BJ (cell line): ENCODE data around the gene UBP1. TPM values are rescaled to one million over a fixed set of nuclear protein-coding genes. Genes with fewer than 3 reads are reported as not detected.

Experiments used
- CTCF ChIA-PET: fragments of 350-600 bp; formaldehyde crosslinking; extraction: SDS; loops from one replicate; lab custom pipeline; 2021; ENCODE audit warnings: antibody characterized with exemption, inconsistent platforms; lab: Yijun Ruan, JAX
- POLR2A ChIA-PET: fragments of 300-600 bp; sonication (Branson Sonifier 250); formaldehyde crosslinking; extraction: SDS; loops from one replicate; lab custom pipeline; 2021; ENCODE audit warnings: antibody characterized with exemption; lab: Charles Lee
- DNase-seq: peaks from one replicate; pipeline ENCODE4 v3.0.0-alpha.2; 2011; ENCODE audit warnings: low read depth
- H3K27me3 ChIP-seq: 2 replicates; pipeline ENCODE4 v1.6.0; 2011; ENCODE audit warnings: low read length; ENCODE audit not compliant: control insufficient read depth, insufficient read depth
- H3K36me3 ChIP-seq: 2 replicates; pipeline ENCODE4 v1.5.1; 2011; ENCODE audit warnings: low read length; ENCODE audit not compliant: control insufficient read depth, insufficient read depth
- H3K4me3 ChIP-seq: 2 replicates; pipeline ENCODE4 v1.5.1; 2011; ENCODE audit warnings: low read depth, mild to moderate bottlenecking, control low read depth, low read length
- CTCF ChIP-seq: IDR thresholded peaks from 2 replicates; pipeline ENCODE4 v1.5.1; 2011; ENCODE audit warnings: low read depth, mild to moderate bottlenecking, control low read depth, inconsistent platforms, low read length, moderate library complexity; ENCODE audit not compliant: insufficient read depth
- polyA plus RNA-seq: library from polyadenylated mRNA; depleted of rRNA; stranded (reverse); fragments of >200 nt; gene quantifications from 2 replicates; pipeline ENCODE4 v1.2.3, GENCODE V29; 2011

Gene UBP1
- polyA plus RNA-seq, 1 experiment = 62.7 TPM

GRCh38 chr3:33391255-33391995, 48.8 kb downstream of the UBP1 start:
- CTCF ChIA-PET = interaction anchor here (2.2 kb wide), 1 partner anchor 19 kb away, joined by 9 read pairs; no protein-coding TSS in a partner anchor
- TF ChIP-seq CTCF = no peak
- POLR2A ChIA-PET = no interaction called here
- H3K36me3 ChIP-seq = peaks cover 8% of the 10 kb centered on the region
- DNase-seq = no peak
- no peaks in the 10 kb centered on the region for H3K27me3 ChIP-seq
- H3K4me3 ChIP-seq = no peak overlapping the region

GRCh38 chr3:33389908-33390307, 50.3 kb downstream of the UBP1 start:
- H3K4me3 ChIP-seq = no peak overlapping the region
- CTCF ChIA-PET = interaction anchor here (2.2 kb wide), 1 partner anchor 17 kb away, joined by 9 read pairs; no protein-coding TSS in a partner anchor
- POLR2A ChIA-PET = no interaction called here
- peaks cover 5% of the 10 kb centered on the region for H3K36me3 ChIP-seq
- no peak for DNase-seq
- no peaks in the 10 kb centered on the region for H3K27me3 ChIP-seq
- TF ChIP-seq CTCF = no peak

- Histone ChIP-seq H3K4me3 (no peak overlapping the region), H3K36me3 (peaks cover 9% of the 10 kb centered on the region), H3K27me3 (no peaks in the 10 kb centered on the region)
- ChIA-PET POLR2A (no interaction called here), CTCF (interaction anchor here (1.1 to 5.8 kb wide), 3 partner anchors 15 to 41 kb away, joined by 3 to 51 read pairs (median 3); no protein-coding TSS in a partner anchor)
- TF ChIP-seq CTCF = no peak
- DNase-seq = no peak
Observed at GRCh38 chr3:33388374-33389100, 51.7 kb downstream of the UBP1 start.

- no peak overlapping the region for H3K4me3 ChIP-seq
- TF ChIP-seq CTCF = no peak
- POLR2A ChIA-PET = no interaction called here
Observed at GRCh38 chr3:33386631-33387030, 53.6 kb downstream of the UBP1 start.

GRCh38 chr3:33385423-33385822, 54.8 kb downstream of the UBP1 start:
- CTCF ChIA-PET = interaction anchor here (1.1 to 5.8 kb wide), 2 partner anchors 13 to 254 kb away, joined by 4 to 51 read pairs; no protein-coding TSS in a partner anchor
- POLR2A ChIA-PET = no interaction called here
- TF ChIP-seq CTCF = no peak
- H3K27me3 ChIP-seq = no peaks in the 10 kb centered on the region
- no peak for DNase-seq
- H3K4me3 ChIP-seq = no peak overlapping the region
- peaks cover 10% of the 10 kb centered on the region for H3K36me3 ChIP-seq

More at GRCh38 chr3:33386631-33387030, 53.6 kb downstream of the UBP1 start:
- CTCF ChIA-PET = interaction anchor here (0.6 to 5.8 kb wide), 3 partner anchors 14 to 255 kb away, joined by 3 to 51 read pairs (median 7); no protein-coding TSS in a partner anchor
- H3K27me3 ChIP-seq = no peaks in the 10 kb centered on the region
- DNase-seq = no peak
- peaks cover 10% of the 10 kb centered on the region for H3K36me3 ChIP-seq
